Activated CD8-positive, alpha-beta memory T cell treated with anti-CD3 and anti-CD28 coated beads for 36 hours (primary cell): Measurements from ENCODE around the gene CD37. TPM values are rescaled to one million over a fixed set of nuclear protein-coding genes. Genes with fewer than 3 reads are reported as not detected.
"Not testable (repeated sequence)": the region's sequence is repeated elsewhere in the genome, so short reads cannot be mapped to it uniquely, and the experiment has no call there.

Source experiments
- CTCF ChIA-PET: fragments of 350-600 bp; sonication (Branson Sonifier 250); formaldehyde crosslinking; loops from one replicate; lab custom pipeline; 2021; ENCODE audit warnings: antibody characterized with exemption; lab: Charles Lee
- POLR2A ChIA-PET: fragments of 350-600 bp; sonication (Branson Sonifier 250); formaldehyde crosslinking; loops from one replicate; lab custom pipeline; 2021; ENCODE audit warnings: antibody characterized with exemption; lab: Charles Lee
- total RNA-seq, 2 experiments: library from RNA; stranded (reverse); gene quantifications; one replicate each; pipeline ENCODE4 v1.2.3, GENCODE V29; 2021

CD37 gene
- total RNA-seq, 2 experiments from 2014 or later, result 101 to 102 TPM

DNA sequence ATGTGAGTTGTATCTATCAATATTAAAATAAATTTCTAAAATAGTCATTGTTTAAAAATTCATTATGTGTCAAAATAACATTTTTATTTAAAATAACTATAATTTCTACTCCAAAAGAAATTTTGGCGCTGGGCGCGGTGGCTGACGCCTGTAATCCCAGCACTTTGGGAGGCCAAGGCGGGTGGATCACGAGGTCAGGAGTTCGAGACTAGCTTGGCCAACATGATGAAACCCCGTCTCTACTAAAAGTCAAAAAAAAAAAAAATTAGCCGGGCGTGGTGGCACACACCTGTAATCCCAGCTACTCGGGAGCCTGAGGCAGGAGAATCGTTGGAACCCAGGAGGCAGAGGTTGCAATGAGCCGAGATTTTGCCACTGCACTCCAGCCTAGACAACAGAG lies 9.4 kb upstream of the CD37 start:
- POLR2A ChIA-PET, result not testable (repeated sequence)
- CTCF ChIA-PET, result interaction anchor here (0.6 kb wide), 1 partner anchor 480 kb away, joined by 5 read pairs; no protein-coding TSS in a partner anchor

DNA sequence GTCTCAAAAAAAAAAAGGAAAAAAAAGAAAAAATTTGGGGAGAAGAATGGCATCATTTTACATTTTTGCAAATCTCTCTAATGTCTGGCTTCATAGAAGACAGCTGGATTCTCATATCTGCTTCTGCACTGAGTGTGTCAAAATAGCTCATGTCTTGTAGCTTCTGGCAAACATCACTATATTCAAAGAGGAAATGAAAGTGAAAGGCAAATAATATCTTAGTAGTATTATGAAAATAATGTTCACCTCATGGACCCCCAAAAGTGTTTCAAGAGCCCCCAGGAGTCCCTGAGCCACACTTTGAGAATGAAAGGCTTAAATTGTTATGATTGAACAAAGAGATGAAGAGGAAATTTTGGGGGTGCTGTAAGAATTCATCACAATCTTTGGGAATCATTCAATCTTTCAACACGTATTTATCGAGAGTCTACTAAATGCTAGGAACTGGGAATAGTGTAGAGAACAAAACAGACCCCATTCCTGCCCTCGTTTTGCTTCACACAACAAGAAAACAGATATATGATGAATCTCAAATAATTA lies 9.0 kb upstream of the CD37 start:
- CTCF ChIA-PET, result interaction anchor here (0.6 to 2.7 kb wide), 2 partner anchors 14 to 481 kb away, joined by 5 to 8 read pairs; no protein-coding TSS in a partner anchor

DNA sequence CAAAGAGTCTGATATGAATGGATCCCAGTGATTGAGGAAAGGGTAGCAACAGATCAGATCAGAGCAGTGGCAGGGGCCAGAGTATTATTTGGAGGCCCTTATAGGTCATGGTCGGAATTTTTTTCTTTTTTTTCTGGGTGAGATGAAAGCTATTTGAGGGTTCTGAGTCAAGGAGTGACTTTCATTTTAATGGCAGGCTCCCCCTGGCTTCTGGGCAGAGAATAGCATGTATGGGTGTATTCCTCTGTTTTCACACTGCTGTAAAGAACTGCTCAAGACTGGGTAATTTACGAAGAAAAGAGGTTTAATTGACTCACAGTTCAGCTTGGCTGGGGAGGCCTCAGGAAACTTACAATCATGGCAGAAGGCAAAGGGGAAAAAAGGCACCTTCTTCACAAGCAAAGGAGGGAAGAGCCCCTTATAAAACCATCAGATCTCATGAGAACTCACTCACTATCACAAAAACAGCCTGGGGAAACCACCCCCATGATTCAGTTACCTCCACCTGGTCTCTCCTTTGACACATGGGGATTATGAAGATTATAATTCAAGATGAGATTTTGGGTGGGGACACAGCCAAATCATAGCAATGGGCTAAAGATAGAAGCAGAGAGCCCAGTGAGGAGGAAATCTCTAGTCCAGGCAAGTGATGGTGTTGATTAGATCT lies 7.2 kb upstream of the CD37 start:
- CTCF ChIA-PET, result interaction anchor here (0.8 to 2.7 kb wide), 5 partner anchors 8 to 82 kb away, joined by 3 to 8 read pairs (median 4); no protein-coding TSS in a partner anchor
- POLR2A ChIA-PET, result no interaction called here

More for the DNA sequence above, 9.0 kb upstream of the CD37 start:
- POLR2A ChIA-PET, result no interaction called here

DNA sequence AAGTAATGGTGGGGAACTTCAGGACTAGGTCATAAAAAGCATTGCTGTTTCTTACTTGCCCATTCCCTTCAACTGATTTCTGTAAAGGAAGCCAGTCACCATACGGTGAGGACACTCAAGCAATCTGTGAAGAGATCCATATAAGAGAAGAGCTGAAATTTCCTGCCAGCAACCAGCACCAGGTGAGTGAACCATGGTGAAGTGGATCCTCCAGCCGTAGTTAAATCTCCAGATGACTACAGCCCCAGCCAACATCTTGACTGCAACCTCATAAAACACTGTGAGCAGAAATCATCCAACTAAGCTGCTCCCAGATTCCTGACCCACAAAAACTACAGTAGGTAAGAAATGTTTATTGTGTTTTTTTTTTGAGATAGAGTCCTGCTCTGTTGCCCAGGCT lies 6.5 kb upstream of the CD37 start:
- ChIA-PET CTCF (interaction anchor here (1.7 to 2.7 kb wide), 2 partner anchors 17 to 82 kb away, joined by 5 to 8 read pairs; no protein-coding TSS in a partner anchor), POLR2A (no interaction called here)

DNA sequence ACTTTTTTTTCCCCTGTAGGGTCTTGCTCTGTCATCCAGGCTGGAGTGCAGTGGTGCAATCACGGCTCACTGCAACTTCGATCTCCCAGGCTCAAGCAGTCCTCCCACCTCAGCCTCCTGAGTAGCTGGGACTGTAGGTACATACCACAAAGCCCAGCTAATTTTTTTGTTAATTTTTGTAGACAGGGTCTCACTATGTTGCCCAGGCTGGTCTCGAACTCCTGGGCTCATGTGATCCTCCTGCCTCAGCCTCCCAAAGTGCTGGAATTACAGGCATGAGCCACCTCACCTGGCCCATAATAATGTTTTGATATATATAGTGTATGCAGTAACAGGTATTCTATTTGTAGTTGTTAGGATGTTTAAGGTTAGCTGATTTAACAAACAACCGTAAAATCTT lies 4.0 kb upstream of the CD37 start:
- ChIA-PET POLR2A (interaction anchor here (0.5 kb wide), 1 partner anchor 18 kb away, joined by 5 read pairs; no protein-coding TSS in a partner anchor), CTCF (interaction anchor here (0.5 to 1.4 kb wide), 3 partner anchors 13 to 93 kb away, joined by 3 to 4 read pairs (median 3); no protein-coding TSS in a partner anchor)

DNA sequence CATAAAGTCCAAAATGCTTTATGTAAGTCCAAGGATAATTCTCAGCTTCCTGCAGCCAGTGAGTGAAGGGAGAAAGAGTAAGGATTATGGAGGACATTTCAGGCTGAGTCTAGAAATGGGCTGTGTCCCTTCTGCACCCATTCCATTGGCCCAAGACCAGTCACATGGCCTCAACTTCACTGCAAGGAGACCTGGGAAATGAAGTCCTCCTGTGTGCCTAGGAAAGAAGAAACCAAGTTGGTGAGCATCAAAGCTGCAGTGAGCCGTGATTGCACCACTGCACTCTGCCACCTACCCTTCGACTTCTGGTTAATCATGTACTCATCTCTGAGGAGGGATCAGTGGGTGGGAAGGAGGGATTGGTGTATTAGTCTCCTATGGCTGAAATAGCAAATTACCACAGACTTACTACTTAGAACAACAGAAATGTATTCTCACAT lies 3.6 kb upstream of the CD37 start:
- CTCF ChIA-PET, result interaction anchor here (0.5 to 1.4 kb wide), 2 partner anchors 13 to 31 kb away, joined by 3 read pairs; no protein-coding TSS in a partner anchor
- POLR2A ChIA-PET, result no interaction called here

DNA sequence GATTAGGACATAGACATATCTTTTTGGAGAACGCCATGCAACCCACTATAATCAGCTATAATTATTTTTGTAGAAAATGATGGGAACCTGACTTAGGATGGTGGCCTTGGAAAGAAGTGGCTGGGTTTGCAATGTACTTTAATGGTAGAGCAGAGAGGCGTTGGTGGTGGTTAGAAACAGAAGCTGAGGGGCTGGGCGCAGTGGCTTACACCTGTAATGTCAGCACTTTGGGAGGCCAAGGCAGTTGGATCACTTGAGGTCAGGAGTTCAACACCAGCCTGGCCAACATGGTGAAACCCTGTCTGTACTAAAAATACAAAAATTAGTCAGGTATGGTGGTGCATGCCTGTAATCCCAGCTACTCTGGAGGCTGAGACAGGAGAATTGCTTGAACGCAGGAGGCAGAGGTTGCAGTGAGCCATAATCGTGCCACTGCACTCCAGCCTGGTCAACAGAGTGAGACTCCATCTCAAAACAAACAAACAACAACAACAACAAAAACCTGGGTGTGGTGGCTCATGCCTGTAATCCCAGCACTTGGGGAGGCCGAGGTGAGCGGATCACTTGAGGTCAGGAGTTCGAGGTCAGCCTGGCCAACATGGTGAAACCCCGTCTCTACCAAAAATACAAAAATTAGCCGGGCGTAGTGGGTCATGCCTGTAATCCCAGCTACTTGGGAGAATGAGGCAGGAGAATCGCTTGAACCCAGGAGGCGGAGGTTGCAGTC lies 2.4 kb upstream of the CD37 start:
- CTCF ChIA-PET, result interaction anchor here (1.1 kb wide), 1 partner anchor 140 kb away, joined by 3 read pairs; no protein-coding TSS in a partner anchor
- POLR2A ChIA-PET, result not testable (repeated sequence)

DNA sequence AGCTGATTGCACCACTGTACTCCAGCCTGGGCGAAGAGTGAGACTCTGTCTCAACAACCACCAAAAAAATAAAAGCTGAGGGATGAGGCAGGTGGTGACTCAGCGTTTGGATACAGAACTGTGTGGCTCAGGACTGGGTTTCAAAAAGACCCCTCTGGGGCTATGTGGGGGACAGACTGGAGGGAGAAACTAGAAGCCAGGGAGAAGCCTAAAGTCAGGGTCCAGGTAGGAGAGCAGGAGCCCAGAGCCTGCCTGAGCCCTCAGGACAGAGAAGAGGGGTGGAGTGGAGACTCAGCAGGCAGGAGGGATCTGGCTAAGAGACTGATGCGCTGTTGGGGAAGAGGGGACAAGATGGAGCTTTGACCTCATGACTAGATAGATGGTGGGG lies 1.8 kb upstream of the CD37 start:
- POLR2A ChIA-PET, result no interaction called here
- CTCF ChIA-PET, result interaction anchor here (1.3 kb wide), 1 partner anchor 107 kb away, joined by 5 read pairs; no protein-coding TSS in a partner anchor

DNA sequence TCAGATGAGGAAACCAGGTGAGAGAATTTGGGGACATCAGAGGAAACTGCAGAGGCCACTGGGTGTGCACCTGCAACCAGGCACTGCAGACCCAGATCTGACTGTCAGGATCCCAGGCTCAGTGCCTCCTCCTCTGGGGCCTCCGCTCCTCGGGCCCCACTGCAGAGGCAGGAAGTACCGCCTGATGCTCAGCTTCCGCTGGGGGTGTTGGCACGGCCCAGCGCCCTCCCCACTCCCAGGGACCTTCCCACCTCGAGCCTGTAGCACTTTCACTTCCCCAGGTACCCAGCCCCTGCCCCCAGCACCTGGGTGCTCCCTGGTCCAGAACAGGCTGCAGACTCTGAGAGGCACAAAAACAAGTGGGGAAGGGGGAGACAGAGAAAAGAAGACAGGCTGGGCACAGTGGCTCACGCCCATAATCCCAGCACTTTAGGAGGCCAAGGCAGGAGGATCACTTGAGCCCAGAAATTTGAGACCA lies 1.4 kb upstream of the CD37 start:
- POLR2A ChIA-PET, result no interaction called here

DNA sequence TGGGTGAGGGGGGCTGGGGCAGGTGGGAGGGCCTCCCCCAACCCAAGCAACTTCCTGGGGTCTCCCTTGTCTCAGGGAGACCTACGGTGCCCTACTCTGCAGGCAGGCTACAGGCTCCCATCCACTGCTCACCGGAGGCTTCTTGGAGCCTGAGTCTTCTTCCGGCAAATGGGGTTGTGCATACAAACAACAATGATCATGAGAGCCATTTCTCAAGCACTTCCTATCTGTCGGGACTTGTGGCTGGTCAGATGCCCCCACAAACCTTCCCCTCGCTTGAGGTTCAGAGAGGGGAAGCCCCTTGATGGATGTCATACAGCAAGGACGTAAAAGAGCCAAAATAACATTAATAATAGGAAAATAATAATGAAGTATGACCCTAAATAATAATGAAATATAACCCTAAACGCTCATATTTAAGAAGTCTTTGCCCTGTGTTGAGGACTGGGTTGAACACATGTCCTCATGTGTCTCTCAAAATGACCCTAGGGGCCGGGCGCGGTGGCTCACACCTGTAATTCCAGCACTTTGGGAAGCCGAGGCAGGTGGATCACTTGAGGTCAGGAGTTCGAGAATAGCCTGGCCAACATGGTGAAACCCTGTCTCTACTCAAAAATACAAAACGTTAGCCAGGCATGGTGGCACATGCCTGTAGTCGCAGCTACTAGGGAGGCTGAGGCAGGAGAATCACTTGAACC lies 727 bp downstream of the CD37 start:
- ChIA-PET POLR2A (interaction anchor here (0.6 kb wide), 1 partner anchor 43 kb away, joined by 3 read pairs; no protein-coding TSS in a partner anchor), CTCF (interaction anchor here (0.9 kb wide), 1 partner anchor 8 kb away, joined by 3 read pairs; no protein-coding TSS in a partner anchor)

More for the DNA sequence above, 1.4 kb upstream of the CD37 start:
- CTCF ChIA-PET, result interaction anchor here (1.3 kb wide), 1 partner anchor 108 kb away, joined by 5 read pairs; no protein-coding TSS in a partner anchor

DNA sequence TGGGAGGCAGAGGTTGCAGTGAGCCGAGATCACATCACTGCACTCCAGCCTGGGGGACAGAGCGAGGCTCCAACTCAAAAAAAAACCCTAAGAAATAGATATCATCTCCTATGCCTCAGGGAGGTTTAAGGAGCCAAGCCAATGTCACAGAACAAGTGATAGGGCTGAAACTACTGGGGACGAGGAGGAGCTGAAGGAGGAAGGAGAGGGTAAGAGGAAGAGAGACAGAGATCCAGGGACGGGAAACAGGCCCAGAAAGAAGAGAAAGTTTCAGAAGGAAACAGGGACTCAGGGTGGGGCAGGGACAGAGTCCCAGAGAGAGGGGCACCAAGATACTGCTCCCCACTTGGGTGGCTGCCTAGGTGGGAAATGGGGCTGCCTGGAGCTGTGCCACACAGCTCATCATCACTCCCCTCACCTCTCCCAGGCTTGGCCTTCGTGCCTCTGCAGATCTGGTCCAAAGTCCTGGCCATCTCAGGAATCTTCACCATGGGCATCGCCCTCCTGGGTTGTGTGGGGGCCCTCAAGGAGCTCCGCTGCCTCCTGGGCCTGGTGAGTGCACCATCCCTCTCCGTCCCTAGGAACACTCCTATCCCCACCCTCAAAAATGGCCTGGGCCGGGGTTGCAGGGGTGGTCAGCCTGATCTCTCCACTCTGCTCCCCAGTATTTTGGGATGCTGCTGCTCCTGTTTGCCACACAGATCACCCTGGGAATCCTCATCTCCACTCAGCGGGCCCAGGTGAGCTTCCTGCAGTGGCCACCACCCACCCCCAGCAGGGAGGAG lies 1.5 kb downstream of the CD37 start:
- ChIA-PET POLR2A (no interaction called here), CTCF (interaction anchor here (0.9 kb wide), 1 partner anchor 9 kb away, joined by 3 read pairs; no protein-coding TSS in a partner anchor)

DNA sequence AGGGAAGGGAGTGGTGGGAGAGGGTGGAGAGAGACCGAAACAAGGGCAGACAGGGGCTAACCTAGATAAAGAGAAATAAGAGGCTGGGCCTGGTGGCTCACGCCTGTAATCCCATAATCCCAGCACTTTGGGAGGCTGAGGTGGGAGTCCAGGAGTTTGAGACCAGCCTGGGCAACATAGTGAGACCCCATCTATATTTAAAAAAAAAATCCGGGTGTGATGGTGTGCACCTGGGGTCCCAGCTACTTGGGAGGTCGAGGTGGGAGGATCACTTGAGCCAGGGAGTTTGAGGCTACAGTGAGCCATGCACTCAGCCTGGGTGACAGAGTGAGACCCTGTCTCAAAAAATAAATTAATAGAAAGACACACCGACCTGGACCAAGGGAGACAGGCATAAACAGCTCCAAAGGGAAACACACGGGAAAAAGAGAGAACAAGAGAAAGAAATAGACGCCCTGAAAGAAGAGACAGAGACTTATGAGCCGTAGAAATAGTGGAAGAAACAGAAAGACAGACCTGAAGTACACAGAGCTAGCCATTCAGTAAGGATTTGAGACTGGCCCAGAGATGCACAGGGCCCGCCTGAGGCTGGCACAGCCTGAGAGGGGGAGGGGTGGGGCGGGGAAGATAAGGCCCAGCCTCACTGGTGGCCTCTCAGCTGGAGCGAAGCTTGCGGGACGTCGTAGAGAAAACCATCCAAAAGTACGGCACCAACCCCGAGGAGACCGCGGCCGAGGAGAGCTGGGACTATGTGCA lies 2.2 kb downstream of the CD37 start:
- ChIA-PET CTCF (no interaction called here), POLR2A (no interaction called here)

DNA sequence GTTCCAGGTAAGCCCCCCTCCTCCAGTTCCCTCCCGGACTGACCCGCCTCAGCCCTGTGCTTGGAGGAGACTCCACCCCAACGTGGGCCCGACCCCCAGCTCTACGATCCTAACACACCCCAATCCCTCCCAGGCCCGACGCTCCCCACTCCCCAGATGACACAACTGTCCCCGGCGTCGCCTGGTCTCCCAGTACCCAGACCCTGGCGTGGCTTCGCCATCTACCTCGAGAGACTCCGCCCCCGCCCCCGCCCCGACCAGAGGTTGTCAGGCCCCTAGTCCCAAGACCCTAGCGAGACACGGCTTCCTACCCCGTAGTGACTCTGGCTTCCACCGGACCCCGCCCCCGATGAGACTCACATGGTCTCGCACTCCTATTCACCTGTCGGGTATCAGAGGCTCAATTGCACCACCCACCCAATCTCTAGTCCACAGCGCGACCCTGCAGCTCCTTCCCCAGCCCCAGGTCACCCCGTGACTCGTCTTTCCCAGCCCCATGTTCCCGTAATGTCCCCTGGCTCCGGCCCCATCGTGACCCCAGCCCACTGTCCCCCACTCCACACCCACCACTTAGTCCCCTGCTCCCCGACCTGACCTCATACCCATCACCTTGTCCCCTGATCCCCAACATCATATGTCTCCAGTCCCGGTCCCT lies 2.9 kb downstream of the CD37 start:
- ChIA-PET POLR2A (no interaction called here), CTCF (interaction anchor here (0.8 kb wide), 1 partner anchor 10 kb away, joined by 4 read pairs; no protein-coding TSS in a partner anchor)

DNA sequence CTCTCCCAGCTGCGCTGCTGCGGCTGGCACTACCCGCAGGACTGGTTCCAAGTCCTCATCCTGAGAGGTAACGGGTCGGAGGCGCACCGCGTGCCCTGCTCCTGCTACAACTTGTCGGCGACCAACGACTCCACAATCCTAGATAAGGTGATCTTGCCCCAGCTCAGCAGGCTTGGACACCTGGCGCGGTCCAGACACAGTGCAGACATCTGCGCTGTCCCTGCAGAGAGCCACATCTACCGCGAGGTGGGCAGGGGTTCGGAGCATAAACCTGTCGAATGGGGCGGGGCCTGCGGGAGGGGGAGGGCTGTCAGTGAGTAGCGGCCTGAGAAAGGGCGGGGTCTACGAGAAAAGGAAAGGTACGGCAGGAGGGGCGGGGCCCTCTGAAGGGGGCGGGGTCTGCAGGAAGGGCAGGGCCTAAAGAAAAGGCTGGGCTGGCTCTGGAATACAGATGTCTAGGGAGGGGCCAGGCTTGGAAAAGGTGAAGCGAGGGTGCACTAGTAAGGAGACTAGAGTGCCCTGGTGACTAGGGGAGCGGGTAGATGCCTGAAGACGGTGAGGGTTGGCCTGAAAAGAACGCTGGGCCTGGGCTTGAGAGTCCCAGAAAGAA lies 3.6 kb downstream of the CD37 start:
- POLR2A ChIA-PET, result no interaction called here
- CTCF ChIA-PET, result interaction anchor here (0.8 kb wide), 1 partner anchor 11 kb away, joined by 4 read pairs; no protein-coding TSS in a partner anchor

DNA sequence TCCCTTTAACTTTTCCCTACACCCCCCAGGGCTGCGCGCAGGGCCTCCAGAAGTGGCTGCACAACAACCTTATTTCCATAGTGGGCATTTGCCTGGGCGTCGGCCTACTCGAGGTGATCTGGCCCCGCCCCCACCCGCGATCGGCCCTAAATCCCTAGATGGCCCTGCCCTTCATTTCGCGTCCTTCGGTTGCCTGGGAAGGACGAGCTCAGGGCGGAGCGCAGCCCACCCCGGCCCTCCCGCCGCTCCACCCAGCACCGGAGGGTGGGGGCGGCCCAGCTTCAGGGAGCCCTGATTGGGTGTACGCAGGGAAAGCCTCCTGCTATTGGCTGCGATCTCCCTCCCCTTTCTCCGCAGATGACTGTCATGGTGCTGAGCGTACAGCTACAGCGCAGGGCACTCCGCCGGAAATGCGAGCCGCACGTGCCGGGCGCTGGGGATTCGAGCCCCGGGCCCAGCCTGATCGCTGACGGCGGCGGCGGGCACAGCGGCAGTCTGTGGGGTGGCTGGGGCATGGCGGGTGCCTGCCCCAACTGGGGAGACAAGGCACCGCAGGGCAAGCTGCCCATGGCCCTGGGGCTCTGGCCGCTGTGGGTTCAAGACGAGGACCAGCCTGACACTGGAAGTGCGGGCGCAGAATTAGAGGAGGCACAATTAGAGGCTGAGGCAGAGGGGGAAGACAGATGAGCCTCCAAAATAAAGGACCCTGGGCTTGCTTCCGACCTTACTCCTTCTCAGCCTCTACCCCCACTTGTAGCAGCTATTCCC lies 4.3 kb downstream of the CD37 start:
- ChIA-PET CTCF (interaction anchor here (0.7 kb wide), 1 partner anchor 53 kb away, joined by 3 read pairs; no protein-coding TSS in a partner anchor), POLR2A (no interaction called here)
